Neuronal stem cell (in vitro differentiated cells): Measurements from ENCODE around the gene GRAMD2A.

Experiments used
- DNase-seq: peaks from one replicate; pipeline ENCODE4 v3.0.0-alpha.2; 2013; ENCODE audit warnings: low spot score
- H2AFZ ChIP-seq: one replicate; pipeline ENCODE4 v1.6.1; 2013; ENCODE audit warnings: mild to moderate bottlenecking, low read length, inconsistent platforms
- H2AK5ac ChIP-seq: 2 replicates; pipeline ENCODE4 v1.6.1; 2013; ENCODE audit warnings: low read depth, mild to moderate bottlenecking, inconsistent platforms, low read length, moderate library complexity, mixed read lengths
- H2BK120ac ChIP-seq: 2 replicates; pipeline ENCODE4 v1.6.1; 2013; ENCODE audit warnings: low read depth, mild to moderate bottlenecking, inconsistent platforms, low read length, moderate library complexity, mixed read lengths
- H2BK12ac ChIP-seq: one replicate; pipeline ENCODE4 v1.6.1; 2013; ENCODE audit warnings: low read length, inconsistent platforms
- H2BK15ac ChIP-seq: 2 replicates; pipeline ENCODE4 v1.6.1; 2013; ENCODE audit warnings: mild to moderate bottlenecking, low read length, inconsistent platforms, mixed read lengths
- H2BK5ac ChIP-seq: one replicate; pipeline ENCODE4 v1.6.1; 2013; ENCODE audit warnings: inconsistent platforms, mild to moderate bottlenecking, low read length, moderate library complexity
- H3K14ac ChIP-seq: one replicate; pipeline ENCODE4 v1.6.1; 2013; ENCODE audit warnings: low read length, inconsistent platforms
- H3K18ac ChIP-seq: 2 replicates; pipeline ENCODE4 v1.6.1; 2013; ENCODE audit warnings: low read length, inconsistent platforms
- H3K23ac ChIP-seq: 2 replicates; pipeline ENCODE4 v1.6.1; 2013; ENCODE audit warnings: low read depth, mild to moderate bottlenecking, mixed read lengths, low read length, inconsistent platforms; ENCODE audit not compliant: poor library complexity
- H3K27ac ChIP-seq: replicated peaks from 3 replicates; pipeline ENCODE4 v1.5.1; 2013; ENCODE audit warnings: low read length, inconsistent platforms
- H3K27me3 ChIP-seq, 3 experiments: 2 replicates each; pipeline ENCODE4 v1.6.1; 2013; ENCODE audit warnings: low read length in 3 of 3, mild to moderate bottlenecking in 2 of 3, inconsistent platforms in 1 of 3, low read depth in 1 of 3, mixed read lengths in 1 of 3, moderate library complexity in 1 of 3; ENCODE audit not compliant: control insufficient read depth in 3 of 3, insufficient read depth in 3 of 3
- H3K36me3 ChIP-seq, 2 donors: replicated peaks in 1 of 2; 2 replicates each; pipeline ENCODE4 v1.6.1; 2013; ENCODE audit warnings: low read length in 2 of 2; ENCODE audit not compliant: control insufficient read depth in 2 of 2, insufficient read depth in 2 of 2
- H3K4ac ChIP-seq: 2 replicates; pipeline ENCODE4 v1.6.1; 2013; ENCODE audit warnings: inconsistent platforms, mild to moderate bottlenecking, low read length, moderate library complexity
- H3K4me1 ChIP-seq, 2 donors: 1 replicate in 1 of 2; 2 replicates in 1 of 2; pipeline ENCODE4 v1.6.1; 2013; ENCODE audit warnings: low read length in 2 of 2, low read depth in 1 of 2; ENCODE audit not compliant: control insufficient read depth in 2 of 2, insufficient read depth in 1 of 2
- H3K4me2 ChIP-seq: one replicate; pipeline ENCODE4 v1.6.1; 2013; ENCODE audit warnings: mild to moderate bottlenecking, low read length, inconsistent platforms; ENCODE audit not compliant: insufficient read depth, poor library complexity, severe bottlenecking
- H3K4me3 ChIP-seq, 2 donors: 2 replicates each; pipeline ENCODE4 v1.5.1; 2013; ENCODE audit warnings: low read length in 2 of 2, mild to moderate bottlenecking in 2 of 2, inconsistent platforms in 1 of 2, moderate library complexity in 1 of 2
- H3K79me1 ChIP-seq: one replicate; pipeline ENCODE4 v1.6.1; 2013; ENCODE audit warnings: low read depth, mild to moderate bottlenecking, inconsistent platforms, low read length, moderate library complexity
- H3K9ac ChIP-seq: one replicate; pipeline ENCODE4 v1.6.1; 2013; ENCODE audit warnings: mild to moderate bottlenecking, low read depth, low read length, inconsistent platforms; ENCODE audit not compliant: poor library complexity
- H3K9me3 ChIP-seq, 2 donors: replicated peaks in 1 of 2; 2 replicates each; pipeline versions ENCODE3 to v1.6.1; 2013; ENCODE audit warnings: low read length in 2 of 2, mild to moderate bottlenecking in 2 of 2, inconsistent platforms in 1 of 2, low read depth in 1 of 2, mixed read lengths in 1 of 2, moderate library complexity in 1 of 2; ENCODE audit not compliant: control insufficient read depth in 2 of 2, insufficient read depth in 1 of 2
- H4K8ac ChIP-seq: one replicate; pipeline ENCODE4 v1.6.1; 2013; ENCODE audit warnings: low read depth, mild to moderate bottlenecking, inconsistent platforms, low read length, moderate library complexity
- H4K91ac ChIP-seq: one replicate; pipeline ENCODE4 v1.6.1; 2013; ENCODE audit warnings: low read length, low read depth, mild to moderate bottlenecking, inconsistent platforms; ENCODE audit not compliant: poor library complexity
- WGBS, 2 donors: extraction: QIAGEN DNeasy Blood & Tissue Kit; methylation state at CpG; one replicate each; pipeline ENCODE4 v1.1.7; 2013; ENCODE audit warnings: missing lambda C conversion rate in 2 of 2, mixed read lengths in 1 of 2; ENCODE audit not compliant: insufficient read length in 2 of 2, insufficient replicate concordance in 1 of 2; ENCODE audit errors: extremely low coverage in 2 of 2; 5-methylcytosine and 5-hydroxymethylcytosine counted together

Gene GRAMD2A

DNA sequence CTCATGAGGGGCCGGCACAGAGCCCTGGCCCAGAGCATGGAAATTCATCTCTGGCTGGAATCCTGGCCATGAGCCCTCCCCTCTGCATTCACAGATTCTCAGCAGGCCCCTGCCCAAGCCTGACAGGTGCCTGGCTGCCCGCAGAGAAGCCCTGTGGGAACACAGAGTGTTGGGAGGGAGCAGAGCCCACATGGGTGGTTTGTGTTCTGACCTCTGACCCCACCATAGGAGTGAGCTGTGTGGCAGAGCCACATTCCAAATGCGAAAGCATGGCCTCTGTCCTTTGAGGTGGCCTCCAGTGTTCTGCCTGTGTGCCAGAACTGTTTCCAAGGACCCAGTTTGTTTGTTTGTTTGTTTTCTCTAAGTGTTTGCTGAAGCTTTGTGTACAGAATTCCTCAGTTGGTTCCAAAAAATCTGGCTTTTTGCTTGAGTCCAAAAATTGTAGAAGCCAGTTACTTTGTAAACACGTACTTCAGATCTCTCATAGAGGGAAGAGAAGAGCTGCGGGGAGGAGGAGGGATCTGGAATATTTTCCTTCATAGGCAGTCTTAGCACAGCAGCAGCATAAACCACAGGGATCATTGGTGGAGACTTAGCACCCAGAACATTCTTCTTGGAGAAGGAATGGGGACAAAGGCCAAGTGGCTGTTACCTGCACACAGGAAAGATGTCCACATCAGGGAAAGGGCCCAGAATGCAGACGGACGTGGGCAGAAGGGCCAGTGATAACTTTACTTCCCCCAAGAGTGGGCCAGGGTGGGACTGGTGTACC, 36.0 kb downstream of the GRAMD2A start:
- H3K23ac ChIP-seq = peak overlapping the region; percentile 26
- H2BK5ac ChIP-seq = no peak overlapping the region
- no peak overlapping the region for H4K8ac ChIP-seq
- H2BK15ac ChIP-seq = no peak overlapping the region
- no peak overlapping the region for H3K9ac ChIP-seq
- no peak overlapping the region for H3K4ac ChIP-seq
- H3K4me2 ChIP-seq = no peak overlapping the region
- H2AFZ ChIP-seq = no peak overlapping the region
- H3K9me3 ChIP-seq = no peaks in the 10 kb centered on the region
- H3K4me3 ChIP-seq = no peak overlapping the region
- H2BK12ac ChIP-seq = no peak overlapping the region
- DNase-seq = peak; percentile 21
- H2AK5ac ChIP-seq = no peak overlapping the region
- no peak overlapping the region for H3K27ac ChIP-seq
- H3K18ac ChIP-seq = peak overlapping the region; percentile 15
- no peaks in the 10 kb centered on the region for H3K36me3 ChIP-seq
- no peaks in the 10 kb centered on the region for H3K79me1 ChIP-seq
- no peak overlapping the region for H4K91ac ChIP-seq
- WGBS, 2 donors = no CpG with 5 or more reads among the region's 7 CpGs
- no peak overlapping the region for H3K14ac ChIP-seq
- H2BK120ac ChIP-seq = no peak overlapping the region
- H3K27me3 ChIP-seq = peaks cover 0 to under 1% (median 0%) of the 10 kb centered on the region in 3 experiments
- peaks cover 13 to 18% of the 10 kb centered on the region in 2 donors for H3K4me1 ChIP-seq

DNA sequence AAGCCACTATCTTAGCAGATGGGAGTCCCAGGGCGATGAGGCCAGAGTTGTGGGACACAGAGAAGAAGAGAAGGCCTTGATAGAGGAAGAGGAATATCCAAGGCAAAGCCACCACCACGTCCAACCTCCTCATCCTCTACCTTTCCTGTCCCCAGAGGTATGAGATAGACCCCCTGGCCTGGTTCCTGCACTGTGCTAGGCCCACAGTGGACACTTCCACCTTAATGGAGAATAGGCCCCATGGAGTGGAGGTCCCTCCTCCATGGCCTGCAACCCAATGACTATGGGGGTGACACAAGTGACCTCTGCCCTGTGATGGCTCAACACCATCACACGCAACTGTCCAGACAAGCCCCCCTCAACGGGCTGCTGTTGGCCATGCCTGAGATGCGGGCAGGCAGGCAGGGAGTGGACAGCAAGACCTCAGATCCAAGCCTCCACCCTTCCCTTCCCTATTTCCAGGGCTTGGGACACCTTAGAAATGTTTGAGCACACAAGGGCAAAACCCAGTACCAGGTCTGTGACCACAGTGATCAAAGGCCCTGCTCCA, 36.8 kb downstream of the GRAMD2A start:
- Histone ChIP-seq H3K27me3 (no peaks in the 10 kb centered on the region), H3K36me3 (no peaks in the 10 kb centered on the region), H2BK5ac (no peak overlapping the region), H3K27ac (no peak overlapping the region), H4K8ac (no peak overlapping the region), H3K4me1 (peaks cover 13 to 18% of the 10 kb centered on the region in 2 donors), H3K4me2 (no peak overlapping the region), H3K9ac (no peak overlapping the region), H3K23ac (no peak overlapping the region), H3K4ac (no peak overlapping the region), H2AFZ (no peak overlapping the region), H3K9me3 (no peaks in the 10 kb centered on the region), H3K79me1 (no peaks in the 10 kb centered on the region), H2BK120ac (no peak overlapping the region), H2AK5ac (no peak overlapping the region), H2BK15ac (no peak overlapping the region), H3K18ac (peak overlapping the region; percentile 61), H2BK12ac (no peak overlapping the region), H3K14ac (no peak overlapping the region), H3K4me3 (no peak overlapping the region), H4K91ac (no peak overlapping the region)
- no CpG with 5 or more reads among the region's 5 CpGs for WGBS, 2 donors
- no peak for DNase-seq

DNA sequence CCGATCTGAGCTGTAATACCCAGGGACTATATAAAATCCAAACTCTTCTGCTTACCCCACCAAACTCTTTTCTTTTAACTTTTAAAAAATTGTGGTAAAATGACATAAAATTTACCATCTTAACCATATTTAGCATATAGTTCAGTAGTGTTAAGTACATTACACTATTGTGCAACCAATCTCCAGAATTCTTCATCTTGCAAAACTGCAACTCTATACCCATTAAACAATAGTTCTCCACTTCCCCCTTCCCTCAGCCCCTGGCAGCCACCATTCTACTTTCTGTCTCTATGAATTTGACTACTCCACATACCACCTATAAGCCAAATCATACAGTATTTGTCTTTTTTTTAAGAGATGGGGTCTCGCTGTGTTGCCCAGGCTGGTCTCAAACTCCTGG, 40.7 kb downstream of the GRAMD2A start:
- Histone ChIP-seq H3K79me1 (no peaks in the 10 kb centered on the region), H2AK5ac (no peak overlapping the region), H3K4me2 (no peak overlapping the region), H3K4me1 (peaks cover 11 to 14% of the 10 kb centered on the region in 2 donors), H4K8ac (no peak overlapping the region), H3K4me3 (no peak overlapping the region), H2AFZ (no peak overlapping the region), H3K18ac (no peak overlapping the region), H3K9ac (no peak overlapping the region), H3K23ac (no peak overlapping the region), H2BK5ac (no peak overlapping the region), H3K14ac (no peak overlapping the region), H3K27ac (no peak overlapping the region), H2BK120ac (no peak overlapping the region), H3K27me3 (no peaks in the 10 kb centered on the region), H2BK12ac (no peak overlapping the region), H3K9me3 (no peaks in the 10 kb centered on the region), H2BK15ac (no peak overlapping the region), H4K91ac (no peak overlapping the region), H3K4ac (no peak overlapping the region), H3K36me3 (no peaks in the 10 kb centered on the region)
- no CpG with 5 or more reads among the region's 2 CpGs for WGBS, 2 donors
- no peak for DNase-seq
